ENCODE measurements around the gene ALKBH8.
A peak's percentile ranks its signal among the peaks of the same experiment; 100 is the strongest.
"Not testable (repeated sequence)": the region's sequence is repeated elsewhere in the genome, so short reads cannot be mapped to it uniquely, and the experiment has no call there.

Gene ALKBH8

DNA sequence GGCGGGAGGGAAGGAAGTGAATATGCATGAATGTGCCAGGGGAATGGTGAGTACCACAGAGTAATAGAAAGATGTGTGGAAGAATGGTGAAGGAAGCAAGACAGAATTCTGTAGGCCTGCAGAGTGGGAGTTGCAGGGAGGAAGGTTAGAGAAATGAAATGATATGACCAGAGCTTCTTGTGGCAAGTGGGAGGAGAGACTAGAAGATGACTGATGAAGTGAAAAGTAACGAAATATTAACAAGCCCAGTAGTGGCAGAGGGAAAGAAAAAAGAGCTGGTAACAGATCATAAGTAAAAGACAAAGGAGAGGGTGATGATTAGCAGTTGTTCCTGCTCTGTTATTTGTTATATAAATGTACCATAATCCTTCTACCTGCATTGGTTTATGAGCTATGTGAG, 1.0 kb upstream of the ALKBH8 start:
- Histone ChIP-seq H3K27me3 (ENCODE audit: low read length) (no peaks in the 10 kb centered on the region), H2AFZ (ENCODE audit: low read depth, low read length, severe bottlenecking) (peak overlapping the region; percentile 86), H3F3A (ENCODE audit: insufficient read depth) (peaks cover 50% of the 10 kb centered on the region), H3K4me2 (ENCODE audit: low read depth, low read length, poor library complexity, severe bottlenecking) (peak overlapping the region; percentile 70), H3K9me3 (ENCODE audit: insufficient read depth, low read length) (no peaks in the 10 kb centered on the region), H4K20me1 (ENCODE audit: low read depth, low read length) (no peaks in the 10 kb centered on the region), H3K27ac (ENCODE audit: low read depth, low read length) (peak overlapping the region; percentile 88), H3K4me3 (ENCODE audit: insufficient read depth, low read length, poor library complexity, severe bottlenecking) (peak overlapping the region; percentile 83), H3K9me2 (replicated peaks; ENCODE audit: insufficient read depth, low read length) (no peaks in the 10 kb centered on the region), H3K79me2 (ENCODE audit: insufficient read depth, low read length) (peaks cover 35% of the 10 kb centered on the region), H3K9ac (ENCODE audit: low read length) (peak overlapping the region; percentile 59; the same call in 1 of the 2 replicates), H3K36me3 (ENCODE audit: low read length) (peaks cover 2% of the 10 kb centered on the region; the same call in 1 of the 2 replicates)
- no peak for TF ChIP-seq EZH2phosphoT487 (conservative IDR thresholded peaks at IDR 0.05; ENCODE audit: low read length)
- TF ChIP-seq, protein P1, sequence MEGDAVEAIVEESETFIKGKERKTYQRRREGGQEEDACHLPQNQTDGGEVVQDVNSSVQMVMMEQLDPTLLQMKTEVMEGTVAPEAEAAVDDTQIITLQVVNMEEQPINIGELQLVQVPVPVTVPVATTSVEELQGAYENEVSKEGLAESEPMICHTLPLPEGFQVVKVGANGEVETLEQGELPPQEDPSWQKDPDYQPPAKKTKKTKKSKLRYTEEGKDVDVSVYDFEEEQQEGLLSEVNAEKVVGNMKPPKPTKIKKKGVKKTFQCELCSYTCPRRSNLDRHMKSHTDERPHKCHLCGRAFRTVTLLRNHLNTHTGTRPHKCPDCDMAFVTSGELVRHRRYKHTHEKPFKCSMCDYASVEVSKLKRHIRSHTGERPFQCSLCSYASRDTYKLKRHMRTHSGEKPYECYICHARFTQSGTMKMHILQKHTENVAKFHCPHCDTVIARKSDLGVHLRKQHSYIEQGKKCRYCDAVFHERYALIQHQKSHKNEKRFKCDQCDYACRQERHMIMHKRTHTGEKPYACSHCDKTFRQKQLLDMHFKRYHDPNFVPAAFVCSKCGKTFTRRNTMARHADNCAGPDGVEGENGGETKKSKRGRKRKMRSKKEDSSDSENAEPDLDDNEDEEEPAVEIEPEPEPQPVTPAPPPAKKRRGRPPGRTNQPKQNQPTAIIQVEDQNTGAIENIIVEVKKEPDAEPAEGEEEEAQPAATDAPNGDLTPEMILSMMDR (IDR thresholded peaks at IDR 0.05; ENCODE audit: insufficient read depth, low read length, poor library complexity, severe bottlenecking), result no peak

DNA sequence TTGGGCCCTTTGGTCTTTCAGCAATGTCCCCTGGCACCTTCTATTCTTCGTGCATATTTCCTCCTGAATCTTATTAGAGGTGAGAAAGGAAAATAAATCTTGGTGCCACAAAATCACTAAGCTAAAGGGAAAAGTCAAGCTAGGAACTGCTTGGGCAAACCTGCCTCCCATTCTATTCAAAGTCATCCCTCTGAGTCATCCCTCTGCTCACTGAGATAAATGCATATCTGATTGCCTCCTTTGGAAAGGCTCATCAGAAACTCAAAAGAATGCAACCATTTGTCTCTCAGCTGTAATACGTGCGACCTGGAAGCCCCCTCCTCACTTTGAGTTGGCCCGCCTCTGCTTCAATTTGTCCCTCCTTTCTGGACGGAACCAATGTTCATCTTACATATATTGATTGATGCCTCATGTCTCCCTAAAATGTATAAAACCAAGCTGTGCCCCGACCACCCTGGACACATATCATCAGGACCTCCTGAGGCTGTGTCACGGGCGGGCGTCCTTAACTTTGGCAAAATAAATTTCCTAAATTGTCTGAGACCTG, 493 bp upstream of the ALKBH8 start:
- Histone ChIP-seq H2AFZ (ENCODE audit: low read depth, low read length, severe bottlenecking) (peak overlapping the region; percentile 86), H3K79me2 (ENCODE audit: insufficient read depth, low read length) (peaks cover 41% of the 10 kb centered on the region), H3K27ac (ENCODE audit: low read depth, low read length) (peak overlapping the region; percentile 88), H3K4me2 (ENCODE audit: low read depth, low read length, poor library complexity, severe bottlenecking) (peak overlapping the region; percentile 70), H3K4me3 (ENCODE audit: insufficient read depth, low read length, poor library complexity, severe bottlenecking) (peak overlapping the region; percentile 83), H3K9ac (ENCODE audit: low read length) (peak overlapping the region; percentile 59), H3F3A (ENCODE audit: insufficient read depth) (peaks cover 50% of the 10 kb centered on the region)
- H3K27me3 ChIP-seq (ENCODE audit: low read length); H3K36me3 ChIP-seq (ENCODE audit: low read length); H3K9me3 ChIP-seq (ENCODE audit: insufficient read depth, low read length); H4K20me1 ChIP-seq (ENCODE audit: low read depth, low read length); H3K9me2 ChIP-seq (replicated peaks; ENCODE audit: insufficient read depth, low read length): not testable (repeated sequence)

DNA sequence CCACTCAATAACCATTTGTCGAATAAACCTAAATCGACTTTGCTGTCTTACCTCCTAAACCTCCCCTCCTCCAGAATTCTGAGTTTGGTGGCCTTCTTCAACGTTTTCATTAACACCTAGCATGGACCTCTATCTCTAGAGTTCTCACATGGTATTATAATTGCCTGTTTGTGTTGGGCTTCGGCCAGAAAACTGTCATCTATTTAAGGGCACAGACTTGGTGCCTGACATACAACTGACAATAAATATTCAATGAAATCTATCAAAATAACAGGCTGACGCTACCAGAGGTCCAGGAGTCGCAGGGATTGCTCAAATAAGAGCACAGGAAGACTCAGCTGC, 687 bp downstream of the ALKBH8 start:
- Histone ChIP-seq H3K4me3 (ENCODE audit: insufficient read depth, low read length, poor library complexity, severe bottlenecking) (peak overlapping the region; percentile 83), H3F3A (ENCODE audit: insufficient read depth) (peaks cover 50% of the 10 kb centered on the region), H3K27ac (ENCODE audit: low read depth, low read length) (peak overlapping the region; percentile 88), H3K9me2 (replicated peaks; ENCODE audit: insufficient read depth, low read length) (no peaks in the 10 kb centered on the region), H2AFZ (ENCODE audit: low read depth, low read length, severe bottlenecking) (peak overlapping the region; percentile 86), H3K36me3 (ENCODE audit: low read length) (peaks cover 12% of the 10 kb centered on the region; the same call in 1 of the 2 replicates), H3K9me3 (ENCODE audit: insufficient read depth, low read length) (no peaks in the 10 kb centered on the region), H3K4me2 (ENCODE audit: low read depth, low read length, poor library complexity, severe bottlenecking) (peak overlapping the region; percentile 70), H3K79me2 (ENCODE audit: insufficient read depth, low read length) (peaks cover 45% of the 10 kb centered on the region), H4K20me1 (ENCODE audit: low read depth, low read length) (no peaks in the 10 kb centered on the region), H3K27me3 (ENCODE audit: low read length) (no peaks in the 10 kb centered on the region), H3K9ac (ENCODE audit: low read length) (peak overlapping the region; percentile 59)
- TF ChIP-seq, protein P1 (IDR thresholded peaks at IDR 0.05; ENCODE audit: insufficient read depth, low read length, poor library complexity, severe bottlenecking), result no peak
- TF ChIP-seq EZH2phosphoT487 (conservative IDR thresholded peaks at IDR 0.05; ENCODE audit: low read length), result no peak

DNA sequence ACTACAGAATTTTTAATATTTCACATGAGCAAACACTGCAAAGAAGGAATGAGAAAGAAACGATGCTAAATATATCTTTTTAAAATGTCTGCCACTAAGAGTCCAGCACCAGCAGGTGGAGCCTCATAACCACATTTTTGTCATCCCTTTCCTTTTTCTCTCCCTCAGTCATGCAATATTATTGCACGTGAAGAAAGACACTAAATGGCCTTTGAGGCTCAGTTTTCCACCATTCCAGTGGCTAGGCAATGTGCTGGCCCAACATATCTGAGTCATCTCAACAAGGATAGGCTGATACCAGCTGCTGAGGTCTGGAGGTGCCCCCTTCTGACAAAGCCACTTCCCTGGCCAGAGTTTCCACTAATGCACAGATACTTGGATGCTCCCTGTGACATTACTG, 1.8 kb downstream of the ALKBH8 start:
- H3K36me3 ChIP-seq (ENCODE audit: low read length), result peaks cover 18% of the 10 kb centered on the region; the same call in 1 of the 2 replicates
- no peak for TF ChIP-seq EZH2phosphoT487 (conservative IDR thresholded peaks at IDR 0.05; ENCODE audit: low read length)
- TF ChIP-seq, protein P1 (IDR thresholded peaks at IDR 0.05; ENCODE audit: insufficient read depth, low read length, poor library complexity, severe bottlenecking), result peak; percentile 77
- H3K9me2 ChIP-seq (replicated peaks; ENCODE audit: insufficient read depth, low read length), result no peaks in the 10 kb centered on the region
- H4K20me1 ChIP-seq (ENCODE audit: low read depth, low read length), result no peaks in the 10 kb centered on the region
- H3K9me3 ChIP-seq (ENCODE audit: insufficient read depth, low read length), result no peaks in the 10 kb centered on the region
- H3K79me2 ChIP-seq (ENCODE audit: insufficient read depth, low read length), result peaks cover 45% of the 10 kb centered on the region
- H3K4me2 ChIP-seq (ENCODE audit: low read depth, low read length, poor library complexity, severe bottlenecking), result peak overlapping the region; percentile 70
- peaks cover 49% of the 10 kb centered on the region for H3F3A ChIP-seq (ENCODE audit: insufficient read depth)
- peak overlapping the region; percentile 88 for H3K27ac ChIP-seq (ENCODE audit: low read depth, low read length)
- peak overlapping the region; percentile 59 for H3K9ac ChIP-seq (ENCODE audit: low read length)
- peak overlapping the region; percentile 83 for H3K4me3 ChIP-seq (ENCODE audit: insufficient read depth, low read length, poor library complexity, severe bottlenecking)
- peak overlapping the region; percentile 42 for H2AFZ ChIP-seq (ENCODE audit: low read depth, low read length, severe bottlenecking)
- no peaks in the 10 kb centered on the region for H3K27me3 ChIP-seq (ENCODE audit: low read length)
